Lower leg skin (tissue), 4 donors: Measurements from ENCODE around the gene SUMO4. TPM values are rescaled to one million over a fixed set of nuclear protein-coding genes. Genes with fewer than 3 reads are reported as not detected.

Experiments
- DNase-seq, 2 donors: peaks; one replicate each; pipeline ENCODE4 v3.0.0-alpha.2; 2019; ENCODE audit warnings: low spot score in 2 of 2
- H3K4me3 ChIP-seq: fragments of 200-600 bp; sonication (generic); 2 replicates; pipeline ENCODE4 v1.5.1; 2017; ENCODE audit warnings: mild to moderate bottlenecking, low read depth; ENCODE audit not compliant: poor library complexity, severe bottlenecking
- POLR2A ChIP-seq, 2 donors: fragments of 450-650 bp; IDR thresholded peaks; one replicate each; pipeline ENCODE4 v1.6.1; 2016 to 2017; ENCODE audit warnings: antibody characterized with exemption in 2 of 2, mild to moderate bottlenecking in 1 of 2, moderate library complexity in 1 of 2
- WGBS, 2 donors: methylation state at CpG; one replicate each; pipeline ENCODE4 v1.1.5; 2018; 5-methylcytosine and 5-hydroxymethylcytosine counted together
- intact Hi-C: fragments of 100-400 bp; cut with DNase I; formaldehyde crosslinking; loops from one replicate; pipeline ENCODE4 v1.15.0; 2023; ENCODE audit warnings: low total_unique reads
- total RNA-seq, 4 donors: library from RNA; depleted of rRNA; stranded (reverse); fragments of >200 nt; gene quantifications; one replicate each; pipeline ENCODE4 v1.1.0, GENCODE V29; 2016
- TF ChIP-seq, protein P1 (sequence below), 3 donors: fragments of 450-650 bp; IDR thresholded peaks; one replicate each; pipeline ENCODE4 v1.5.1; 2016; ENCODE audit warnings: antibody characterized with exemption in 3 of 3, mild to moderate bottlenecking in 3 of 3, moderate library complexity in 2 of 3

Gene SUMO4
- total RNA-seq, 4 donors from 2014 or later: 0.25 to 1.8 (median 0.58) TPM

DNA sequence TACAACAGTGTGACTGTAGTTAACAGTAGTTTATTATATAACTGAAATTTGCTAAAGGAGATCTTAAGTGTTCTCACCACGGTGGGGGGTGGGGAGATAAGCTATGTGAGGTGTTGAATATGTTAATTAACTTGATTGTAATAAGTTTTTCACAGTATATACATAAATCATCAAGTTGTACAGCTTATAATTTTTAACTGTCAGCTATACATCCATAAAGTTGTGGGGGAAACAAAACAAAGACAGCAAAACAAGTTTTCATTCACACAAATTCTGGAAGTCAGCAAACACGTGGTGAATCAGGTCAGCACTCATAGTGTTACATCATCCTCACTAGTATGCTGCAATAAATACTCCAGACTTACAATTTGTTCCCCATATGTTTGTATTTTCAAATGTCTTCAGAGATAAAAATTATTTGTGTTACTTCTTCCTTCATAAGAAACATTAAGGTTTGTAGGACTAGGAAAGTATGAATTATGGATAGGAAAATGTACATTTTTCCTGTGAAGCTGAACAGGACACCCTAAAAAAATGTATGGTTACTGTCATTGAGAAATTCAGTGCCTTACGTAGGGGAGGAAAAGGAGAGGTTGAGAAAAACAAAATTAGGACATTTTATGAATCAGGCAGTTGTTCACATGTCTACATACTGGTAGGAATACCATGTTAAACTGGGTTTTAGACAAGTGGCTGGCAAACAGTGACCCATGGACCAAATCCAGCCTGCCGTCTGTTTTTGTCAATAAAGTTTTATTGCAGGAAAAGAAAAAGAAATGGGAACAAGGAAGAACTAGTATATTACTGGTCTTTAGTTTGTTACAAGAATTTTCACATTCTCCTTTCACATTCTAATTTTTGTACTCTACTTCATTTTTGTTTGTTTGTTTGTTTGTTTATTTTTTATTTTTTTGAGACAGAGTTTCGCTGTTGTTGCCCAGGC is 6.0 kb downstream of the SUMO4 start:
- no peak for TF ChIP-seq POLR2A (IDR thresholded peaks at IDR 0.05)
- TF ChIP-seq, protein P1, sequence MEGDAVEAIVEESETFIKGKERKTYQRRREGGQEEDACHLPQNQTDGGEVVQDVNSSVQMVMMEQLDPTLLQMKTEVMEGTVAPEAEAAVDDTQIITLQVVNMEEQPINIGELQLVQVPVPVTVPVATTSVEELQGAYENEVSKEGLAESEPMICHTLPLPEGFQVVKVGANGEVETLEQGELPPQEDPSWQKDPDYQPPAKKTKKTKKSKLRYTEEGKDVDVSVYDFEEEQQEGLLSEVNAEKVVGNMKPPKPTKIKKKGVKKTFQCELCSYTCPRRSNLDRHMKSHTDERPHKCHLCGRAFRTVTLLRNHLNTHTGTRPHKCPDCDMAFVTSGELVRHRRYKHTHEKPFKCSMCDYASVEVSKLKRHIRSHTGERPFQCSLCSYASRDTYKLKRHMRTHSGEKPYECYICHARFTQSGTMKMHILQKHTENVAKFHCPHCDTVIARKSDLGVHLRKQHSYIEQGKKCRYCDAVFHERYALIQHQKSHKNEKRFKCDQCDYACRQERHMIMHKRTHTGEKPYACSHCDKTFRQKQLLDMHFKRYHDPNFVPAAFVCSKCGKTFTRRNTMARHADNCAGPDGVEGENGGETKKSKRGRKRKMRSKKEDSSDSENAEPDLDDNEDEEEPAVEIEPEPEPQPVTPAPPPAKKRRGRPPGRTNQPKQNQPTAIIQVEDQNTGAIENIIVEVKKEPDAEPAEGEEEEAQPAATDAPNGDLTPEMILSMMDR (IDR thresholded peaks at IDR 0.05): no peak
- intact Hi-C loops: no loop called here
- 79 to 80% methylated on average over 5 of the region's 5 CpGs for whole genome bisulfite sequencing, 2 donors
- no peak for DNase-seq
- H3K4me3 ChIP-seq: no peak overlapping the region

DNA sequence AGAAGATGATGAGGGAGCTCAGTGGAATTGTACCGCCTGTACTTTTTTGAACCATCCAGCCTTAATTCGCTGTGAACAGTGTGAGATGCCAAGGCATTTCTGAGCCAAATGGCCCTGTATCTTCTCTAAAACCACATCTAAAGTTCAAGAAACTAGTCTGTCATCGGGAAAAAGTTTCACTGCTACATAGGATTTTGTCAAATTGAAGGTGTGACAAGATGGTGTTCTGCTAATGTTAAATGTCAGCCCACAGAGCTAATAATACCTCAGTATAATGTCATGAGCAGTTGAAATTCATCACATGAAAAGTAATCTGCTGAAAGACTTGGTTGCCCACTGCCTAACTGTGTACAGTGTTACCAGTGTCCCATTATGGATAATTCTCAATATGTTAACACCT is 9.6 kb downstream of the SUMO4 start:
- intact Hi-C loops: no loop called here
- 91 to 94% methylated on average over 3 of the region's 3 CpGs for WGBS, 2 donors
- no peak overlapping the region for H3K4me3 ChIP-seq

DNA sequence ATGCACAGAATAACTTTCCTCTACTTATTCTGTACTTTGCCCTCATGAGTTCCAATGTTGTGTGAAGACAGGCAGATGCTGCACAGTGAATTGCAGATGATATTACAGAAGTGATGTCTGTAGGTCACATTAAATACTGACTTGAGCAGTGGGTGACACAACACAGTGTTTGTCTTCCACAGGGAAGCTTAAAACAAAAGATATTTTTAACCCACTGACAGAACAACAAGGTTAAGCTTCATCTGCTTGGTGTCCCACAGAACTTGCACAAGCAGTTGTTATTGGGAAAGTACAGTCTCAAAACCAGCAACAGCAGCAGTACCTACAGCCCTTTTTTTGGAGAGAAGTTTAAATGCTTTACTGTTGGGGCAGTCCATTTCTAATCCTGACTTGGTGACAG is 10.5 kb downstream of the SUMO4 start:
- H3K4me3 ChIP-seq: no peak overlapping the region
- intact Hi-C loops: no loop called here
- TF ChIP-seq, protein P1 (IDR thresholded peaks at IDR 0.05): no peak
- no peak for TF ChIP-seq POLR2A (IDR thresholded peaks at IDR 0.05)
- DNase-seq: no peak

More for the DNA sequence above, 9.6 kb downstream of the SUMO4 start:
- no peak for TF ChIP-seq POLR2A (IDR thresholded peaks at IDR 0.05)
- TF ChIP-seq, protein P1 (IDR thresholded peaks at IDR 0.05): no peak
- no peak for DNase-seq

DNA sequence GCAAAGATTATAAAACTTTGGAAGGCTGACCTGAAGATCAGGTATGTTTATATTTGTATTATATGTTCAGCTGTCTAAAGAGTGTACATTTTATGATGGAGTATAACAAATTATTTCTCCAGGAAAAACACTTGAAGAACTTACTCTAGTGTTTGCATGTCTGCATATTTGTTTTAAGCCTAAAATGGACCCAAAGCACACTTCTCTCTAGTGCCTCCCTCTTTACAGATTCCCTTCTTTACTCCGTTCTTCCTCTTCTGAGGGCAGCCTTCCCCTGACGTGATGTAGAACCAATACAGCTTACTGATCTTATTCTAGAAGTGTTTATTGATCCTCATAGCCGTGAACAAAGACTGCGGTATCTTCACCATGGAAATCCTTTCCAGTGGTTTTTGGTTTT is 13.9 kb downstream of the SUMO4 start:
- intact Hi-C loops: no loop called here
- H3K4me3 ChIP-seq: no peak overlapping the region
- DNase-seq: no peak
- TF ChIP-seq, protein P1 (IDR thresholded peaks at IDR 0.05): no peak
- no peak for TF ChIP-seq POLR2A (IDR thresholded peaks at IDR 0.05)
- WGBS, 2 donors: 81 to 94% methylated on average over 4 of the region's 4 CpGs

DNA sequence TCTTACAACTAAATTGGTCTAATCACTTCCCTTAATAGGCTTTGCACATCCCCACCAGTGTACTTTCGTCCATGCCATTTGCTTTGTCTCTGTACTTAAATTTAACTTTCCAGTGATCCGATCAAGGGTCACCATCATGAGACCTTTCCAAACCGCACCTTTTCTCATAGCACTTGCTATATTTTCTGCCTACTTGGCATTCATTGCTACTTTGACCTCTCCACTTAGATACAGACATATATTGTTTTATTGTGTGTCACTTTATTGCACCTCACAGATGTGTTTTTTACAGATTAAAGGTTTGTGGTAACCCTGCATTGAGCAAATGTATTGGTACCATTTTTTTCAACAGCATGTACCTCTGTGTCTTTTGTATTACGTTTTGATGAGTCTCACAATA is 14.8 kb downstream of the SUMO4 start:
- intact Hi-C loops: no loop called here
- WGBS, 2 donors: 92 to 94% methylated on average over 4 of the region's 4 CpGs
- TF ChIP-seq, protein P1 (IDR thresholded peaks at IDR 0.05): no peak

More for the DNA sequence above, 14.8 kb downstream of the SUMO4 start:
- no peak overlapping the region for H3K4me3 ChIP-seq
- no peak for DNase-seq
